GM21515 (cell line): Measurements from ENCODE around the gene ABL2.
"Not testable (repeated sequence)": the region's sequence is repeated elsewhere in the genome, so short reads cannot be mapped to it uniquely, and the experiment has no call there.

Experiments
- ATAC-seq: cut with Tn5 transposase; IDR thresholded peaks from one replicate; pipeline ENCODE4 v1.9.1; 2021; ENCODE audit not compliant: unreplicated experiment

The ABL2 gene

GRCh38 chr1:179137617-179138255 lies 91.7 kb downstream of the ABL2 start:
- no peak for ATAC-seq

GRCh38 chr1:179135707-179136106 lies 93.8 kb downstream of the ABL2 start:
- ATAC-seq, result not testable (repeated sequence)

- ATAC-seq, result not testable (repeated sequence)
Observed at GRCh38 chr1:179135168-179135567, 94.3 kb downstream of the ABL2 start.

GRCh38 chr1:179129702-179130473 lies 99.6 kb downstream of the ABL2 start:
- ATAC-seq, result peak; percentile 98

- no peak for ATAC-seq
Observed at GRCh38 chr1:179128520-179128919, 101.0 kb downstream of the ABL2 start.

- ATAC-seq, result no peak
Observed at GRCh38 chr1:179127163-179127895, 102.1 kb downstream of the ABL2 start.

GRCh38 chr1:179126338-179127060 lies 103.0 kb downstream of the ABL2 start:
- no peak for ATAC-seq

GRCh38 chr1:179124873-179125272 lies 104.6 kb downstream of the ABL2 start:
- no peak for ATAC-seq

GRCh38 chr1:179121159-179121938 lies 108.1 kb downstream of the ABL2 start:
- ATAC-seq, result no peak

GRCh38 chr1:179120736-179121135 lies 108.7 kb downstream of the ABL2 start:
- ATAC-seq, result no peak

GRCh38 chr1:179119513-179119912 lies 110.0 kb downstream of the ABL2 start:
- ATAC-seq, result no peak

GRCh38 chr1:179115181-179115580 lies 114.3 kb downstream of the ABL2 start:
- no peak for ATAC-seq

GRCh38 chr1:179108644-179109043 lies 120.8 kb downstream of the ABL2 start:
- no peak for ATAC-seq

- ATAC-seq, result no peak
Observed at GRCh38 chr1:179107706-179108629, 121.5 kb downstream of the ABL2 start.

GRCh38 chr1:179105393-179105792 lies 124.1 kb downstream of the ABL2 start:
- peak; percentile 55 for ATAC-seq

- no peak for ATAC-seq
Observed at GRCh38 chr1:179104611-179105250, 124.7 kb downstream of the ABL2 start.

- ATAC-seq, result no peak
Observed at GRCh38 chr1:179103999-179104398, 125.5 kb downstream of the ABL2 start.

GRCh38 chr1:179101566-179101965 lies 127.9 kb downstream of the ABL2 start:
- no peak for ATAC-seq

GRCh38 chr1:179099891-179100290 lies 129.6 kb downstream of the ABL2 start:
- ATAC-seq, result no peak
